Measurements from ENCODE around the gene TANK.
"Not testable (repeated sequence)": the region's sequence is repeated elsewhere in the genome, so short reads cannot be mapped to it uniquely, and the experiment has no call there.

Gene TANK

DNA sequence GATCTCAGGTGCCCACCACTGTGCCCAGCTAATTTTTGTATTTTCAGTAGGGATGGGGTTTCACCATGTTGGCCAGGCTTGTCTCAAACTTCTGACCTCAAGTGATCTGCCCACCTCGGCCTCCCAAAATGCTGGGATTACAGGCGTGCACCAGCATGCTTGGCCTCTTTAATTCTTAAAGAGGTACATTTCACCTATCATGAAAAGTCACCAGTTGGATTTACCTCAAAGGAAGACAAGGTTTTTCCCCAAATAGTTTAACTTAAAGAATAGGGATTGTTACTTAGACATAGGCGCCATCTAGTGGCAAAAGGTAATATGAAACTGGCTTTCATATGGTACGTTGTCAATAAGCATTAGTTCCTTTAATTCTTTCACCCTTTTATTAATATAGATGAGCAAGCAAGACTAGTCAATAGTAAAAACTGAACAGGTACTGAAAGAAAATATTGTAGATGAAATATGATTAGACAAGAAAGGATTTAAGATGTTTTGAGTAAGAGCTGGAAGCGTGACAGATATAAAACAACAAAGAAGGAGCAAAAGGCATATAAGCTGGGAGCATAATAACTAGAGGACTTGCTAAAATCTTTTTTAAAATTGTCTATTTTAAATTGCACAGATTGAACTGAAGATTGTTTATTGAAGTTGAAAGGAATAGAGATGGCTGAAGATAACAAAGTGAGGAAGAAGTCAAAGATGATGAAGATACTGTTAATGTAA, 113.0 kb downstream of the TANK start (continued):
- TF ChIP-seq ARNTL (CRISPR knock-in tag; IDR thresholded peaks at IDR 0.05; ENCODE audit: borderline replicate concordance, low read depth) (no peak), ZFP3 (CRISPR knock-in tag; IDR thresholded peaks at IDR 0.05) (no peak), TCF4 (CRISPR knock-in tag; IDR thresholded peaks at IDR 0.05; ENCODE audit: borderline replicate concordance) (no peak), ZNF8 (CRISPR knock-in tag; IDR thresholded peaks at IDR 0.05) (no peak), OSR1 (CRISPR knock-in tag; IDR thresholded peaks at IDR 0.05) (no peak), RARB (CRISPR knock-in tag; IDR thresholded peaks at IDR 0.05) (no peak), ESRRG (CRISPR knock-in tag; IDR thresholded peaks at IDR 0.05) (no peak), GLIS3 (CRISPR knock-in tag; IDR thresholded peaks at IDR 0.05) (no peak), SNAI2 (CRISPR knock-in tag; IDR thresholded peaks at IDR 0.05) (no peak), TOX (CRISPR knock-in tag; IDR thresholded peaks at IDR 0.05; ENCODE audit: borderline replicate concordance) (no peak), ZC3H10 (CRISPR knock-in tag; IDR thresholded peaks at IDR 0.05) (no peak), ZNF565 (CRISPR knock-in tag; conservative IDR thresholded peaks at IDR 0.05; ENCODE audit: low read depth) (no peak)

DNA sequence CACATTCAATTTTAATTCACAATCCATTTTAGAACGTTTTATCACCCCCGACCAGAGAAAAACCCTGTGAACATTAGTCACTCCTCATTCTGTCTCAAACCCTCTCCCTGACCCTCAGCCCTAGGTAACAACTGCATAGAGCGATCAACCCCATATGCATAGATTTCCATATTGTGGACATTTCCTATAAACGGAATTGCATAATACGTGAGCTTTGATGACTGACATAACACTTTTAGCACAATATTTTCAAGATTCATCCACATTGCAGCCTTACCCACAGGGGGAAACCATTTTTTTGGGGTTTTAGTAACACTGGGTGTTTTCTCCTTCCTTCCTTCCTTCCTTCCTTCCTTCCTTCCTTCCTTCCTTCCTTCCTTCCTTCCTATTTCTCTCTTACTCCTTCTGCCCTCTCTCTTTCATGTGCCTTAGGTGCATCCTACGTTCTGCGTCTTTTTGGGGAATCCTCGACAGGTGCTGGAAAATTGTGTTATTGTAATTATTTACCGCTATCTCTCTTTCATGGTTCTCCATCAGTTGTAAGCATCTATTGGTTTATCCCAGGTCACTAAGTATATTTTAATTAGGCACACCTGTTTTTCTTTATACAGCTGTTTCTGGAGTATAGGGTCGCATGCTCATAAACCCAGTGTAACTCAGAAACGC, 118.5 kb downstream of the TANK start:
- ATAC-seq, result not testable (repeated sequence)

DNA sequence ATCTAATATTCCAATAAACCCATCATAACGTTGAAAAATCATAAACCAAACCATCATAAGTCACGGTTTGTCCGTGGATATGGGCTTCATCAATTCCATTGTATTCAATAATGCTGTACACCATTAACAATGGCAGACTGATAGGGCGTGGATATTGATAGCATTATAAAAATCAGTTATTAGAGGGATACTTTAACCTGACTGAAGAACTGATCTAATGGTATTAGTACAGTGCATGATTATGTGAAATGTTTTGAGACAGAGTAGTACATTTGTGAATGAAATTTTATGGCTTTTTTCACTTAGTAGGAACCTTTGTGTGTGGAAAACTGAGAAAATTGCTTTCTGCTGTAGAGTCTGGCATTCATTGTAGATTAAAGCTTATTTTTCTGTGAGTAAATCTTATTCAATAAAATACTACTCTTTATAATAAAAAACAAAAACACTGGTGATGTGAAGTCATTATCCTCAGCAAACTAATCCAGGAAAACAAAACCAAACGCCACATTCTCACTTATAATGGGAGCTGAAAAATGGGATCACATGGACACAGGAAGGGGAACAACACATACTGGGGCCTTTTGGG, 119.1 kb downstream of the TANK start:
- ATAC-seq, result not testable (repeated sequence)

DNA sequence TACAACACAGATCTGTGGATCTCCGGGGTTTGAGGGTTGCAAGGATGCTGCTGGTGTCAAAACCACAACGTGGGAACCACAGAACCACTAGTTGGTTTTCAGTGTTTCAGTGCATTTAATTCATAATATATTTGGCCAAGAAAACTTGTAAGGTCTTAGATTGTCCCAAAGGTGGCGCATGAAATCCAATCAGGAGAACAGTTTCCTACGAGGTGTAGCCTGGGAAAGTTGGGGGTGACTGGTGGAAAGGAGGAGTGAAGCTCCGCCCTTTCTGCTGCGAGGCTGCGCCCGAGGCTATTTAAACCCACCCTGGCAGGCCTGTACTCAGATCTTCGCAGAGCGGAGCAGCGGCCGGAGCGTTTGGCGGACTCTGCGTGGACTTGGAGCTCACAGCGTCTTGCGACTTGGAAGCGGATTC, 120.7 kb downstream of the TANK start:
- not testable (repeated sequence) for ATAC-seq

GRCh38 chr2:161281615-161282310, 121.5 kb downstream of the TANK start:
- not testable (repeated sequence) for ATAC-seq

DNA sequence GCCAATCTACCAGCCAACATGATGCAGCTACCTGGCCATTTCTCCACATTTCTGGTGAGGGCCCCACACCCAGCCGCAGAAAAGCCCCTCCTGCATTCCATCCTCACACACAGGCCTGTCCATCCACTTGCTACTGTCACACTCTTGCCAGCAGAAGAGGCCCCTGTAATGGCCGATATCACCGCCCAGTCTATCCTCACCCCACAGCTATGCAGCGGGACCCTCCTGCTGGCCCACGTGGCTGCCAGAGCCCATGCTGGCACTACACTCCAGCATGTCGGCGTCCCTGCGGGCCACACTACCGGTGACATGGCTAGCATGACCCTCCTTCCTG, 122.0 kb downstream of the TANK start:
- not testable (repeated sequence) for ATAC-seq

GRCh38 chr2:161283926-161284325, 123.7 kb downstream of the TANK start:
- ATAC-seq, result 0 out of 3 replicates have a peak, but pooled peaks have one; percentile 26

More at GRCh38 chr2:161283926-161284325, 123.7 kb downstream of the TANK start:
- TF ChIP-seq TCF4 (CRISPR knock-in tag; IDR thresholded peaks at IDR 0.05; ENCODE audit: borderline replicate concordance) (no peak), ZFP30 (CRISPR knock-in tag; IDR thresholded peaks at IDR 0.05) (no peak), ZNF70 (CRISPR knock-in tag; IDR thresholded peaks at IDR 0.05) (no peak), ESRRG (CRISPR knock-in tag; IDR thresholded peaks at IDR 0.05) (no peak), ZC3H10 (CRISPR knock-in tag; IDR thresholded peaks at IDR 0.05) (no peak), SNAI2 (CRISPR knock-in tag; IDR thresholded peaks at IDR 0.05) (no peak), ZNF565 (CRISPR knock-in tag; conservative IDR thresholded peaks at IDR 0.05; ENCODE audit: low read depth) (no peak), CSDC2 (CRISPR knock-in tag; IDR thresholded peaks at IDR 0.05) (no peak), TSHZ2 (CRISPR knock-in tag; IDR thresholded peaks at IDR 0.05) (no peak)
- TF ChIP-seq, protein P1, sequence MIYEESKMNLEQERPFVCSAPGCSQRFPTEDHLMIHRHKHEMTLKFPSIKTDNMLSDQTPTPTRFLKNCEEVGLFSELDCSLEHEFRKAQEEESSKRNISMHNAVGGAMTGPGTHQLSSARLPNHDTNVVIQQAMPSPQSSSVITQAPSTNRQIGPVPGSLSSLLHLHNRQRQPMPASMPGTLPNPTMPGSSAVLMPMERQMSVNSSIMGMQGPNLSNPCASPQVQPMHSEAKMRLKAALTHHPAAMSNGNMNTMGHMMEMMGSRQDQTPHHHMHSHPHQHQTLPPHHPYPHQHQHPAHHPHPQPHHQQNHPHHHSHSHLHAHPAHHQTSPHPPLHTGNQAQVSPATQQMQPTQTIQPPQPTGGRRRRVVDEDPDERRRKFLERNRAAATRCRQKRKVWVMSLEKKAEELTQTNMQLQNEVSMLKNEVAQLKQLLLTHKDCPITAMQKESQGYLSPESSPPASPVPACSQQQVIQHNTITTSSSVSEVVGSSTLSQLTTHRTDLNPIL (CRISPR knock-in tag; IDR thresholded peaks at IDR 0.05; ENCODE audit: low read depth), result no peak
- TF ChIP-seq, protein P2, sequence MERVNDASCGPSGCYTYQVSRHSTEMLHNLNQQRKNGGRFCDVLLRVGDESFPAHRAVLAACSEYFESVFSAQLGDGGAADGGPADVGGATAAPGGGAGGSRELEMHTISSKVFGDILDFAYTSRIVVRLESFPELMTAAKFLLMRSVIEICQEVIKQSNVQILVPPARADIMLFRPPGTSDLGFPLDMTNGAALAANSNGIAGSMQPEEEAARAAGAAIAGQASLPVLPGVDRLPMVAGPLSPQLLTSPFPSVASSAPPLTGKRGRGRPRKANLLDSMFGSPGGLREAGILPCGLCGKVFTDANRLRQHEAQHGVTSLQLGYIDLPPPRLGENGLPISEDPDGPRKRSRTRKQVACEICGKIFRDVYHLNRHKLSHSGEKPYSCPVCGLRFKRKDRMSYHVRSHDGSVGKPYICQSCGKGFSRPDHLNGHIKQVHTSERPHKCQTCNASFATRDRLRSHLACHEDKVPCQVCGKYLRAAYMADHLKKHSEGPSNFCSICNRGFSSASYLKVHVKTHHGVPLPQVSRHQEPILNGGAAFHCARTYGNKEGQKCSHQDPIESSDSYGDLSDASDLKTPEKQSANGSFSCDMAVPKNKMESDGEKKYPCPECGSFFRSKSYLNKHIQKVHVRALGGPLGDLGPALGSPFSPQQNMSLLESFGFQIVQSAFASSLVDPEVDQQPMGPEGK (CRISPR knock-in tag; IDR thresholded peaks at IDR 0.05; ENCODE audit: borderline replicate concordance), result no peak
